ENCODE results near the gene MKI67.

Gene MKI67

DNA sequence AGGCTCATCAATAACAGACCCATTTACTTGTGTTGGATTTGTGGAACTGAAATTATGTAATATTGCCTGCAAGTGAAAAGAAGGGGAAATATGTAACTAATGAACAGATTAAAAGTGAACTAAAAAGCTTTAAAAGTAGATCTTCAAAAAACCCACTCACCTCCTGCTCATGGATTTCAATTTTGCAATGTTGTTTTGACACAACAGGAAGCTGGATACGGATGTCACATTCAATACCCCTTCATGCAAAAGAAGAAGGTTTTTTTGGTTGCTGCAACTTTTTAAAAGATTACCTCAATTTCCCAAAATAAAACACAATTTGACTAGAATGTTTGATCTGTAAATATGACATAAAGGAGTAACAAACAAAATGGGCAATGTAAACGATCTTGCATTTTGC is 3.3 kb downstream of the MKI67 start:
- Histone ChIP-seq H3K79me2 (no peaks in the 10 kb centered on the region), H3K27ac (no peak overlapping the region), H3K4me1 (no peaks in the 10 kb centered on the region), H3K36me3 (ENCODE audit: control insufficient read depth, insufficient read depth, low read length) (no peaks in the 10 kb centered on the region), H3K9ac (no peak overlapping the region), H3K9me3 (ENCODE audit: control insufficient read depth, low read length) (no peaks in the 10 kb centered on the region), H3K4me3 (ENCODE audit: low read depth, low read length) (no peak overlapping the region), H2AFZ (no peak overlapping the region), H3K4me2 (ENCODE audit: low read length) (no peak overlapping the region), H3K27me3 (ENCODE audit: control insufficient read depth, insufficient read depth, low read length) (no peaks in the 10 kb centered on the region)
- TF ChIP-seq, protein P1, sequence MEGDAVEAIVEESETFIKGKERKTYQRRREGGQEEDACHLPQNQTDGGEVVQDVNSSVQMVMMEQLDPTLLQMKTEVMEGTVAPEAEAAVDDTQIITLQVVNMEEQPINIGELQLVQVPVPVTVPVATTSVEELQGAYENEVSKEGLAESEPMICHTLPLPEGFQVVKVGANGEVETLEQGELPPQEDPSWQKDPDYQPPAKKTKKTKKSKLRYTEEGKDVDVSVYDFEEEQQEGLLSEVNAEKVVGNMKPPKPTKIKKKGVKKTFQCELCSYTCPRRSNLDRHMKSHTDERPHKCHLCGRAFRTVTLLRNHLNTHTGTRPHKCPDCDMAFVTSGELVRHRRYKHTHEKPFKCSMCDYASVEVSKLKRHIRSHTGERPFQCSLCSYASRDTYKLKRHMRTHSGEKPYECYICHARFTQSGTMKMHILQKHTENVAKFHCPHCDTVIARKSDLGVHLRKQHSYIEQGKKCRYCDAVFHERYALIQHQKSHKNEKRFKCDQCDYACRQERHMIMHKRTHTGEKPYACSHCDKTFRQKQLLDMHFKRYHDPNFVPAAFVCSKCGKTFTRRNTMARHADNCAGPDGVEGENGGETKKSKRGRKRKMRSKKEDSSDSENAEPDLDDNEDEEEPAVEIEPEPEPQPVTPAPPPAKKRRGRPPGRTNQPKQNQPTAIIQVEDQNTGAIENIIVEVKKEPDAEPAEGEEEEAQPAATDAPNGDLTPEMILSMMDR (IDR thresholded peaks at IDR 0.05), result no peak

DNA sequence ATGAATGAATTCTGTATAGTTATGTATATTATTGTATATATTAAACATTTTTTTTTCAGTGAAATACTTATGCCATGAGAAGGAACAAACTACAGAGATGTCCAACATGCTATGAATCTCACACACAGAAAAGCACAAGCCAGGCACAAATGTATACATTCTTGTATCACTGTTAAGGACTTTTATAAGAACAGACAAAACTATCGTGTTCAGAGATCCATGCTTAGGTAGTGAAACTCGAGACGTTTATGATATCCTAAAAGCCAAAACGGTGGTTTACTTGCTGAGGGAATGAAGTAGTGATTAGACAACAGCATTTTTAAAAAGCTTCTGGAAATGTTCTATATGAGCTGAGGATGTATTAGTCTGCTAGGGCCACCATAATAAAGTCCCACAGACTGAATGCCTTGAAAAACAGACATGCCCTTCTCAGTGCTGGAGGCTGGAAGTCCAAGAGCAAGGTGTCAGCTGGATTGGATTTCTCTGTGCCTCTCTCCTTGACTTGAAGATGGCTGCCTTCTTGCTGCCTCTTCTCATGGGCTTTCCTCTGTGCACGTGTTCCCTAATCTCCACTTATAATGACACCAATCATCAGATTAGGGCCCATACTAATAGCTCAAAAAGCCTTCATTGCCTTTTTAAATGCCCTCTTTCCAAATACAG is 4.3 kb downstream of the MKI67 start:
- H3K79me2 ChIP-seq, result no peaks in the 10 kb centered on the region
- no peaks in the 10 kb centered on the region for H3K27me3 ChIP-seq (ENCODE audit: control insufficient read depth, insufficient read depth, low read length)
- TF ChIP-seq, protein P1 (IDR thresholded peaks at IDR 0.05), result no peak
- no peak overlapping the region for H2AFZ ChIP-seq
- H3K4me1 ChIP-seq, result no peaks in the 10 kb centered on the region
- H3K27ac ChIP-seq, result no peak overlapping the region
- no peak overlapping the region for H3K9ac ChIP-seq
- H3K4me3 ChIP-seq (ENCODE audit: low read depth, low read length), result no peak overlapping the region
- no peaks in the 10 kb centered on the region for H3K9me3 ChIP-seq (ENCODE audit: control insufficient read depth, low read length)
- H3K36me3 ChIP-seq (ENCODE audit: control insufficient read depth, insufficient read depth, low read length), result no peaks in the 10 kb centered on the region
- no peak overlapping the region for H3K4me2 ChIP-seq (ENCODE audit: low read length)

DNA sequence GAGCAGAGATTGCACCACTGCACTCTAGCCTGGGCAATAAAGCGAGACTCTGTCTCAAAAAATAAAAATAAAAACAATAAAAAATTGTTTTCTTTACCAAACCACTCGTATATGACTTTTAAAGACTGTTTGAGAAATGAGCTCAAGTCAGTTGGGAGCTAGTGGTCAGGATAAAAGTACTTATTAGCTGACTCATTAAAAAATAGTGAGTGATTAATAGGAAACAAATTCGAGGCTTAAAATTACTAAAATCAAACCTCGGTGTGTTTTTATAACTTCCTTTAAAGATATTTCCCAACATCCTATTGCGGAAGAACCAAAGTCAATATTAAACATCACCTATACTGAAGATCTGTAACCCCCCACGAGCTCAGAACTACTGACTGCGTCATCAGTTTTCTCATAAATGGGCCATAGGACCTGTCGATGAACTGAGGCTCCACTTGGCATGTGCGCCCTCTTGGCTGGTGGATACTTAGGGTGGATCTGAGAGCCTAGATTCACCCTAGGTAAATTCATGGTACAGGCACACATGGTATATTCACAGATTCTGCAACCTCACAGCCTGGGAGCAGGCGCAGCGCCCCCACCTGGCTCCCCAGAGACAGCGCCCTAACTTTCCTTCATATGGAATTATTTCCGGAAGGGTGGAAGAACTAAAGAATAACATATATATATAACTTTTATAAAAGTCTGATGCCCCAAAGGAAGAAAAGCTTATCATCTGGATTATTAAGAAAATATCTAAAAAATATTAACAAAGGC is 9.2 kb downstream of the MKI67 start:
- Histone ChIP-seq H3K27ac (no peak overlapping the region), H3K9me3 (ENCODE audit: control insufficient read depth, low read length) (no peaks in the 10 kb centered on the region), H3K27me3 (ENCODE audit: control insufficient read depth, insufficient read depth, low read length) (no peaks in the 10 kb centered on the region), H3K4me3 (ENCODE audit: low read depth, low read length) (no peak overlapping the region), H3K4me1 (no peaks in the 10 kb centered on the region), H2AFZ (no peak overlapping the region), H3K4me2 (ENCODE audit: low read length) (no peak overlapping the region), H3K9ac (no peak overlapping the region), H3K36me3 (ENCODE audit: control insufficient read depth, insufficient read depth, low read length) (no peaks in the 10 kb centered on the region), H3K79me2 (no peaks in the 10 kb centered on the region)
- TF ChIP-seq, protein P1 (IDR thresholded peaks at IDR 0.05), result no peak

DNA sequence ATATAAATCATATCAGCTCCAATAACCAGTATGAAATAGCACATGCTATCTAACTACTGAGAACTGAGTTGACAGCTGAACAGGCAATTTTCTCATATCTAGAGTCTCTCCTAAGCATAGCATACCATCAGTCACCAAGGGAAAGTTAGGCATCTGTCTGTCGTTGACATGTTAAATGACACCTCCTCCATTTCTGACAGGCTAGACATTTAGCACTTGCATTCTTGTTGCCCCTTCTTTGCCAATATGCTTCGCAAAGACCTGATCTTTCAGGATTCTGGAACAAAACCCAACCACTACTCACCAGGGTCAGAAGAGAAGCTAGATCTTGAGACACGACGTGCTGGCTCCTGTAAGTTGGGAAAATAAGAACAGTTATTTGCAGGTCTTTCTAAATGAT is 10.0 kb downstream of the MKI67 start:
- Histone ChIP-seq H3K79me2 (no peaks in the 10 kb centered on the region), H3K36me3 (ENCODE audit: control insufficient read depth, insufficient read depth, low read length) (no peaks in the 10 kb centered on the region), H3K4me3 (ENCODE audit: low read depth, low read length) (no peak overlapping the region), H3K4me1 (no peaks in the 10 kb centered on the region), H3K27ac (no peak overlapping the region), H3K9ac (no peak overlapping the region), H3K27me3 (ENCODE audit: control insufficient read depth, insufficient read depth, low read length) (no peaks in the 10 kb centered on the region), H3K9me3 (ENCODE audit: control insufficient read depth, low read length) (no peaks in the 10 kb centered on the region), H3K4me2 (ENCODE audit: low read length) (no peak overlapping the region), H2AFZ (no peak overlapping the region)
- TF ChIP-seq, protein P1 (IDR thresholded peaks at IDR 0.05), result no peak
